ENCODE results near the gene CDC16.
"Not testable (repeated sequence)": the region's sequence is repeated elsewhere in the genome, so short reads cannot be mapped to it uniquely, and the experiment has no call there.

Gene CDC16

DNA sequence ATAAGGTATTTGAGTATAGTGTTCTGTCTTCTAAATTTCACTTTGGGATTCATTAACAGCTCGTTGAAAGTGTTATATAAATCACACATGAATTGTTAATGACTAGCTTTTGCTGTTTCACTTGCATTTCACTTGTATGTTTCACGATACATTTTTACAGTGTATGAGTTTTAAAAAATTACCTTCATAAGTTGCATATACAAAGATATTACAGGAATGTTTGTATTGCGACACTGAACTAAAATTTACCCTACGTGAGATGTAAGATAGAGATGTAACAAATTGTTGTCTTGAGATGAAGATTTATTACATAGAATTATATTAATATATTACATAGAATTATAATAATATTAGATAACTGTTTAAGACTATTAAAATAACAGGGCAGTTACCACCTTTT is 1.5 kb downstream of the CDC16 start:
- no peak for TF ChIP-seq CTCF (conservative IDR thresholded peaks at IDR 0.05)
- TF ChIP-seq ZFX (IDR thresholded peaks at IDR 0.05): no peak
- H3K27ac ChIP-seq: no peak overlapping the region; the same call in 1 of the 2 replicates

DNA sequence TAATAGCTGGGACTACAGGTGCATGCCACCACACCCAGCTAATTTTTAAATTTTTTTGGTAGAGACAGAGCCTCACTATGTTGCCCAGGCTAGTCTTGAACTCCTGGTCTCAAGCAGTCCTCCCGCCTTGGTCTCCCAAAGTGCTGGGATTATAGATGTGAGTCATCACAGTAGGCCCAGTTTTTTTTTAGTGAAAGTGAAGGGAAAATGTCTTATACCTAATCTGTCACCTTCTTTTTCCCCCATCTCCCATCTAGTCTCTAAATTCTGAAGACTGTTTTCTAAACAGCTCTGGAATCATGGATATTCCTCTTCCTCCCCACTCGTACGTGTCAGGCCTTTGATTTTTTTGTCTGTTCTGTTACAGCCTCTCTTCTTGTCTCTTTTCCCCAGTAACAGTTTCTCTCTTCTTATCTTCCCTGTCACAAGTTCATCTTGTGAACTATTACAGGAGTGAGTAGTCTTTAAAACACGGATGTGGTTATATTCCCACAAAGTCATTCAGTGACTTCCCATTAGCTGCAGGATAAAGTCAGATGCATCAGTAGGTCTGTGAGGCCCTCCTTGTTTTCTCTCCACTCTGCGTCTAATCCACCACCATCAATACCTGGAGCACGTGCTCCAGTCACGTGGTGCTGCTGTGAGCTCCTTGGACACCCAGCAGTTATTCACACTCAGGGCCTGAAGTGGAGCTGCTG is 2.9 kb downstream of the CDC16 start:
- TF ChIP-seq CTCF (conservative IDR thresholded peaks at IDR 0.05) (no peak), ZFX (IDR thresholded peaks at IDR 0.05) (no peak)
- H3K27ac ChIP-seq: no peak overlapping the region

GRCh38 chr13:114241918-114242317 is 7.2 kb downstream of the CDC16 start:
- no peak overlapping the region for H3K27ac ChIP-seq
- no peak for TF ChIP-seq CTCF (conservative IDR thresholded peaks at IDR 0.05)

GRCh38 chr13:114243971-114244370 is 9.3 kb downstream of the CDC16 start:
- TF ChIP-seq ZFX (IDR thresholded peaks at IDR 0.05): no peak
- TF ChIP-seq CTCF (conservative IDR thresholded peaks at IDR 0.05): no peak

GRCh38 chr13:114244637-114245036 is 9.9 kb downstream of the CDC16 start:
- TF ChIP-seq CTCF (conservative IDR thresholded peaks at IDR 0.05): 0 out of 2 replicates have a peak, but pooled peaks have one; percentile 6
- TF ChIP-seq ZFX (IDR thresholded peaks at IDR 0.05): no peak
- H3K27ac ChIP-seq: no peak overlapping the region

More at GRCh38 chr13:114243971-114244370, 9.3 kb downstream of the CDC16 start:
- H3K27ac ChIP-seq: no peak overlapping the region

DNA sequence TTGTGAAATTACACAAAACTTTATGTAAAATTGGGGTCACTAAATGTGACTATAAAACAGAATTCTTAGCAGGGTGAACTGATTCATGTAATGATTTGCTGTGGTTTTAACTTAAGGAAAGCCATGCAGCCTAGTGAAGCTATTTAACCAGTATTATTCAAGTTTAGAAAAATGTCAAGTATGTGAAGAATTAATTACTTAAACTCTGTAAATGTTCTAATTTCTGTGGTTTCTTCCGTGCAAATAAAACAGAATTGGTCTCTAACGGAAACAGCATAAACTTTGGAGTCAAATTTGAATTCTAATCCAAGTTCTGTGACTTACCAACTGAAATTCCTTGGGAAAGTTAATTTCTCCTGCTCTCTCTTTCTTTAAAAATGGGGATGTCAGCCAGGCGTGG is 13.3 kb downstream of the CDC16 start:
- TF ChIP-seq CTCF (conservative IDR thresholded peaks at IDR 0.05) (no peak), ZFX (IDR thresholded peaks at IDR 0.05) (no peak)
- no peak overlapping the region for H3K27ac ChIP-seq

GRCh38 chr13:114249077-114249476 is 14.4 kb downstream of the CDC16 start:
- TF ChIP-seq CTCF (conservative IDR thresholded peaks at IDR 0.05) (no peak), ZFX (IDR thresholded peaks at IDR 0.05) (no peak)

DNA sequence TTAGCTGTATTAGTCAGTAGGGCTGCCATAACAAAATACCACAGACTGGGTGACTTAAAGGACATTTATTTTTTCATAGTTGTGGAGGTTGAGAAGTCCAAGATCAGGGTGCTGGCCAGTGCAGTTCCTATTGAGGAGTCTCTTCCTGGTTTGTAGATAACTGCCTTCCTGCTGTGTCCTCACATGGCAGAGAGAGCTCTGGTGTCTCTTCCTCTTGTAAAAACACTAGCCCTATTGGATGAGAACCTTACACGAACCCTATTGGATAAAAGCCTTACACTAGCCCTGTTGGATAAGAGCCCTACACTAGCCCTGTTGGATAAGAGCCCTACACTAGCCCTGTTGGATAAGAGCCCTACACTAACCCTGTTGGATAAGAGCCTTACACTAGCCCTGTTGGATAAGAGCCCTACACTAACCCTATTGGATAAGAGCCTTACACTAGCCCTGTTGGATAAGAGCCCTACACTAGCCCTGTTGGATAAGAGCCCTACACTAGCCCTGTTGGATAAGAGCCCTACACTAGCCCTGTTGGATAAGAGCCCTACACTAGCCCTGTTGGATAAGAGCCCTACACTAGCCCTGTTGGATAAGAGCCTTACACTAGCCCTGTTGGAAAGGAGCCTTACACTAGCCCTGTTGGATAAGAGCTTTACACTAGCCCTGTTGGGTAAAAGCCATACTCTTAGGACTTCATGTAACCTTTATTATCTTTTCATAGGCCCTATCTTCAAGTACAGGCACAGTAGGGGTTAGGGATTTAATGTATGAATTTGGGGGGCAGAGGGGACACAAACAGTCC is 17.1 kb downstream of the CDC16 start:
- not testable (repeated sequence) for H3K27ac ChIP-seq

More at GRCh38 chr13:114249077-114249476, 14.4 kb downstream of the CDC16 start:
- H3K27ac ChIP-seq: no peak overlapping the region
